HEK293 (cell line): Measurements from ENCODE around the gene HOXB9.

Experiments used
- CTCF ChIA-PET: fragments of 350-600 bp; formaldehyde crosslinking; extraction: SDS; loops from one replicate; lab custom pipeline; 2021; ENCODE audit warnings: antibody characterized with exemption; lab: Yijun Ruan, JAX
- POLR2A ChIA-PET: fragments of 300-600 bp; formaldehyde crosslinking; extraction: SDS; loops from one replicate; lab custom pipeline; 2020; ENCODE audit warnings: antibody characterized with exemption, inconsistent platforms; lab: Yijun Ruan, JAX
- H3K27ac ChIP-seq: fragments of 200-500 bp; sonication (Bioruptor generic); 2 replicates; pipeline ENCODE4 v1.5.1; 2014; ENCODE audit warnings: low read depth, low read length, control low read depth, inconsistent platforms; ENCODE audit errors: extremely low read depth
- H3K36me3 ChIP-seq, 2 experiments: fragments of 200-500 bp in 1 of 2; sonication (Bioruptor generic) in 1 of 2; 1 replicate in 1 of 2; 2 replicates in 1 of 2; pipeline ENCODE4 v1.5.1; 2014 to 2017; ENCODE audit warnings: inconsistent platforms in 2 of 2, low read length in 2 of 2; ENCODE audit not compliant: control insufficient read depth in 2 of 2, insufficient read depth in 1 of 2
- H3K4me1 ChIP-seq: fragments of 200-500 bp; sonication (Bioruptor generic); 2 replicates; pipeline ENCODE4 v1.5.1; 2014; ENCODE audit warnings: mild to moderate bottlenecking, low read length, inconsistent platforms; ENCODE audit not compliant: control insufficient read depth, insufficient read depth
- H3K4me3 ChIP-seq: 2 replicates; pipeline ENCODE4 v1.5.1; 2011; ENCODE audit warnings: low read depth, mild to moderate bottlenecking, control low read depth, low read length, moderate library complexity
- H3K9me3 ChIP-seq: fragments of 200-500 bp; sonication (Bioruptor generic); 2 replicates; pipeline ENCODE4 v1.5.1; 2014; ENCODE audit warnings: low read depth, low read length, inconsistent platforms; ENCODE audit not compliant: control insufficient read depth, insufficient read depth
- HOXD13 ChIP-seq: sonication (generic); formaldehyde crosslinking; IDR thresholded peaks from 2 replicates; pipeline ENCODE4 v1.8.0; 2022; ENCODE audit warnings: missing genetic modification reagents, borderline replicate concordance
- ZBTB48 ChIP-seq: fragments of 450-650 bp; formaldehyde crosslinking; IDR thresholded peaks from 2 replicates; pipeline ENCODE4 v1.5.1; 2016; ENCODE audit warnings: missing biosample characterization, missing genetic modification characterization
- ZNF16 ChIP-seq: fragments of 450-650 bp; formaldehyde crosslinking; IDR thresholded peaks from 2 replicates; pipeline ENCODE4 v1.5.1; 2016; ENCODE audit warnings: low read depth, missing biosample characterization, missing genetic modification characterization
- ZNF174 ChIP-seq: fragments of 450-650 bp; formaldehyde crosslinking; IDR thresholded peaks from 2 replicates; pipeline ENCODE4 v1.5.0; 2017; ENCODE audit warnings: missing biosample characterization, mild to moderate bottlenecking, missing genetic modification characterization
- ZNF214 ChIP-seq: fragments of 450-650 bp; formaldehyde crosslinking; IDR thresholded peaks from 2 replicates; pipeline ENCODE4 v1.5.1; 2017; ENCODE audit warnings: missing biosample characterization, mild to moderate bottlenecking, missing genetic modification characterization, borderline replicate concordance
- ZNF266 ChIP-seq: fragments of 450-650 bp; formaldehyde crosslinking; IDR thresholded peaks from 2 replicates; pipeline ENCODE4 v1.5.1; 2016; ENCODE audit warnings: missing biosample characterization, missing genetic modification characterization, low read depth
- ZNF311 ChIP-seq: fragments of 450-650 bp; formaldehyde crosslinking; IDR thresholded peaks from 2 replicates; pipeline ENCODE4 v1.5.1; 2017; ENCODE audit warnings: missing biosample characterization, missing genetic modification characterization, borderline replicate concordance
- ZNF423 ChIP-seq: fragments of 450-650 bp; formaldehyde crosslinking; IDR thresholded peaks from 2 replicates; pipeline ENCODE4 v1.5.1; 2016; ENCODE audit warnings: missing biosample characterization, missing genetic modification characterization
- ZNF433 ChIP-seq: fragments of 450-650 bp; formaldehyde crosslinking; IDR thresholded peaks from 2 replicates; pipeline ENCODE4 v1.5.1; 2016; ENCODE audit warnings: missing biosample characterization, missing genetic modification characterization, low read depth
- ZNF48 ChIP-seq: fragments of 450-650 bp; formaldehyde crosslinking; IDR thresholded peaks from 2 replicates; pipeline ENCODE4 v1.5.1; 2016; ENCODE audit warnings: missing biosample characterization, missing genetic modification characterization
- ZNF514 ChIP-seq: fragments of 450-650 bp; formaldehyde crosslinking; IDR thresholded peaks from 2 replicates; pipeline ENCODE4 v1.5.1; 2016; ENCODE audit warnings: missing biosample characterization, missing genetic modification characterization
- ZNF521 ChIP-seq: fragments of 450-650 bp; formaldehyde crosslinking; IDR thresholded peaks from 2 replicates; pipeline ENCODE4 v1.5.1; 2017; ENCODE audit warnings: missing biosample characterization, mild to moderate bottlenecking, missing genetic modification characterization
- ZNF561 ChIP-seq: fragments of 450-650 bp; IDR thresholded peaks from 2 replicates; pipeline ENCODE4 v1.5.1; 2018; ENCODE audit warnings: missing biosample characterization, missing genetic modification characterization, borderline replicate concordance
- ZNF677 ChIP-seq: fragments of 450-650 bp; IDR thresholded peaks from 2 replicates; pipeline ENCODE4 v1.5.0; 2018; ENCODE audit warnings: missing biosample characterization, mild to moderate bottlenecking, missing genetic modification characterization, moderate library complexity
- ZNF768 ChIP-seq: fragments of 450-650 bp; formaldehyde crosslinking; IDR thresholded peaks from 2 replicates; pipeline ENCODE4 v1.5.1; 2018; ENCODE audit warnings: missing biosample characterization, mild to moderate bottlenecking, missing genetic modification characterization
- ZNF777 ChIP-seq: fragments of 450-650 bp; formaldehyde crosslinking; IDR thresholded peaks from 2 replicates; pipeline ENCODE4 v1.5.1; 2017; ENCODE audit warnings: missing biosample characterization, missing genetic modification characterization, borderline replicate concordance
- ZSCAN30 ChIP-seq: fragments of 450-650 bp; IDR thresholded peaks from 2 replicates; pipeline ENCODE4 v1.5.1; 2018; ENCODE audit warnings: missing biosample characterization, mild to moderate bottlenecking, missing genetic modification characterization, moderate library complexity
- TF ChIP-seq, protein P1 (sequence below): fragments of 450-650 bp; formaldehyde crosslinking; IDR thresholded peaks from 2 replicates; pipeline ENCODE4 v1.5.1; 2016; ENCODE audit warnings: missing biosample characterization, missing genetic modification characterization
- TF ChIP-seq, protein P2 (sequence below): fragments of 450-650 bp; formaldehyde crosslinking; IDR thresholded peaks from 2 replicates; pipeline ENCODE4 v1.5.1; 2016; ENCODE audit warnings: missing biosample characterization, missing genetic modification characterization
- TF ChIP-seq, protein P3 (sequence below): fragments of 450-650 bp; formaldehyde crosslinking; IDR thresholded peaks from 2 replicates; pipeline ENCODE4 v1.5.1; 2016; ENCODE audit warnings: missing biosample characterization, missing genetic modification characterization
- TF ChIP-seq, protein P4 (sequence below): fragments of 450-650 bp; formaldehyde crosslinking; IDR thresholded peaks from 2 replicates; pipeline ENCODE4 v1.5.1; 2016; ENCODE audit warnings: missing biosample characterization, missing genetic modification characterization
- TF ChIP-seq, protein P5 (sequence below): fragments of 450-650 bp; formaldehyde crosslinking; IDR thresholded peaks from 2 replicates; pipeline ENCODE4 v1.5.1; 2016; ENCODE audit warnings: missing biosample characterization, missing genetic modification characterization

HOXB9 gene

DNA sequence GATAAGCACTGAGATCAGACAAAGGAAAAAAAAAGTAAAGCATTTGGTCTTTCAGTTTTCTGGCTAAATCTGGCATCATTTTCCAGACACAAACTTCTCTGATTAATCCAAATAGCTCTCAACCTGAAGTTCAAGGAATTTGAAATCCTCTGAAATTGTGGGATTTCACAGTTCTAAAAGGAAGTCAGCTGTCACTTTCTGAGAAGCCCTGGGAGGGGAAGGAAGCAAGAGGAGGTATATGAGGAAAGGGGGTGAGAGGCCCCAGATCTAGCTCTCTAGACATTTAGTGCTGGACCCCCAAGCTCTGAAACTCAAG is 17.5 kb upstream of the HOXB9 start (continued):
- TF ChIP-seq ZSCAN30 (tag by site-specific recombination), result no peak
- TF ChIP-seq ZNF174 (tag by site-specific recombination), result no peak
- TF ChIP-seq, protein P1, sequence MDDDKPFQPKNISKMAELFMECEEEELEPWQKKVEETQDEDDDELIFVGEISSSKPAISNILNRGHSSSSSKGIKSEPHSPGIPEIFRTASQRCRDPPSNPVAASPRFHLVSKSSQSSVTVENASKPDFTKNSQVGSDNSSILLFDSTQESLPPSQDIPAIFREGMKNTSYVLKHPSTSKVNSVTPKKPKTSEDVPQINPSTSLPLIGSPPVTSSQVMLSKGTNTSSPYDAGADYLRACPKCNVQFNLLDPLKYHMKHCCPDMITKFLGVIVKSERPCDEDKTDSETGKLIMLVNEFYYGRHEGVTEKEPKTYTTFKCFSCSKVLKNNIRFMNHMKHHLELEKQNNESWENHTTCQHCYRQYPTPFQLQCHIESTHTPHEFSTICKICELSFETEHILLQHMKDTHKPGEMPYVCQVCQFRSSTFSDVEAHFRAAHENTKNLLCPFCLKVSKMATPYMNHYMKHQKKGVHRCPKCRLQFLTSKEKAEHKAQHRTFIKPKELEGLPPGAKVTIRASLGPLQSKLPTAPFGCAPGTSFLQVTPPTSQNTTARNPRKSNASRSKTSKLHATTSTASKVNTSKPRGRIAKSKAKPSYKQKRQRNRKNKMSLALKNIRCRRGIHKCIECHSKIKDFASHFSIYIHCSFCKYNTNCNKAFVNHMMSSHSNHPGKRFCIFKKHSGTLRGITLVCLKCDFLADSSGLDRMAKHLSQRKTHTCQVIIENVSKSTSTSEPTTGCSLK (tag by site-specific recombination), result no peak

DNA sequence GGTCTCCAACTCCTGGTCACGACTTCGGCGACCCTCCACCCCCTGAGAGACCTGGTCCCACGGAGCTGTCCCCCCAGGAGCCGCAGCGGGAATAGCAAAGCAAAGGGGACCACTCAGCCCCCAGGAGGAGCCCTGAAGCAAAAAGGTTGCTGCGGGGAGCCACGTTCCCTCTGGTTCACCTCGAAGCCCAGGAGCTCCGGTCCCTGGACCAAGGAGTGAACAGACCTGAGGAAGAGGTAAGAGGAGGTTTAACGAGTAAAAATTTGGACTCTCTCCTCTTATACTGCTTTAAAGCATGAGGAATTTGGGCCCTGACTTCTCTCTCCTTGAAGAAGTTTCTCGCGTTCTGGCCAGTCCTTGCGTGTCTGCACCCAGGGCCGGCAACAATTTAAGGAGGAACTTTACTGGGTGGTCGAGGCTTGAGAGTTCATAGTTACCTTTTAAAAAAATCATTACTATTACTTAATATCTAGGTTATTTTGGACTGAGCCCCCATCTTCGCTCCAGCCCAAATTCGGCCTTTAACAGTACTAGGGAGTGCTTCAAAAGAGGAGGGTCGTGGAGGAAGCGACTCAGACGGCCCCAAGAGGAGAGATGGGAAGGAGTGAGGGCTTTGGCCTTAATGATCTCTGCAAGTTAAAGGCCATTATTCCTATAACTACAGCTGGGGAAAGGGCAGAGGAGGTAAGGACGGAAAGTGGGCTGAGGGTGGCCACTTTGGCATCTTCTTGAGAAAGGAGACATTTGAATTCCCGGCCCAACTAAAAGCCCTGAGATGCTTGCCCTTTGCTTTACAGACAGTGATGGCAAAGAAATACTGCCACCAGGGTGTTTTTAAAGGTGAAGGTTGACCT is 16.9 kb upstream of the HOXB9 start:
- no peak overlapping the region for H3K27ac ChIP-seq
- POLR2A ChIA-PET, result interaction anchor here (0.5 to 3.5 kb wide), 2 partner anchors 17 to 26 kb away, joined by 5 to 17 read pairs; partner anchors contain the start of gene HOXB9
- peak overlapping the region; percentile 12 for H3K4me3 ChIP-seq
- H3K9me3 ChIP-seq, result no peaks in the 10 kb centered on the region
- CTCF ChIA-PET, result interaction anchor here (0.5 to 0.8 kb wide), 4 partner anchors 9 to 380 kb away, joined by 3 read pairs; no protein-coding TSS in a partner anchor
- TF ChIP-seq ZNF433 (tag by site-specific recombination) (no peak), ZNF423 (tag by site-specific recombination) (no peak), ZNF561 (no peak), ZNF311 (tag by site-specific recombination) (no peak), ZNF214 (tag by site-specific recombination) (no peak), ZNF514 (tag by site-specific recombination) (no peak), ZNF48 (tag by site-specific recombination) (no peak), ZNF777 (tag by site-specific recombination) (no peak), ZNF677 (tag by site-specific recombination) (no peak), ZNF16 (tag by site-specific recombination) (no peak), ZNF521 (tag by site-specific recombination) (no peak), ZNF266 (tag by site-specific recombination) (no peak)
- TF ChIP-seq, protein P2, sequence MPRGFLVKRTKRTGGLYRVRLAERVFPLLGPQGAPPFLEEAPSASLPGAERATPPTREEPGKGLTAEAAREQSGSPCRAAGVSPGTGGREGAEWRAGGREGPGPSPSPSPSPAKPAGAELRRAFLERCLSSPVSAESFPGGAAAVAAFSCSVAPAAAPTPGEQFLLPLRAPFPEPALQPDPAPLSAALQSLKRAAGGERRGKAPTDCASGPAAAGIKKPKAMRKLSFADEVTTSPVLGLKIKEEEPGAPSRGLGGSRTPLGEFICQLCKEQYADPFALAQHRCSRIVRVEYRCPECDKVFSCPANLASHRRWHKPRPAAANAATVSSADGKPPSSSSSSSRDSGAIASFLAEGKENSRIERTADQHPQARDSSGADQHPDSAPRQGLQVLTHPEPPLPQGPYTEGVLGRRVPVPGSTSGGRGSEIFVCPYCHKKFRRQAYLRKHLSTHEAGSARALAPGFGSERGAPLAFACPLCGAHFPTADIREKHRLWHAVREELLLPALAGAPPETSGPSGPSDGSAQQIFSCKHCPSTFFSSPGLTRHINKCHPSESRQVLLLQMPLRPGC (tag by site-specific recombination), result no peak
- TF ChIP-seq, all 188 proteins: peak for 0
- Histone ChIP-seq H3K4me1 (peaks cover 6% of the 10 kb centered on the region), H3K36me3 (peaks cover 0 to 20% of the 10 kb centered on the region in 2 experiments; a peak in 1 of 3 replicates)

DNA sequence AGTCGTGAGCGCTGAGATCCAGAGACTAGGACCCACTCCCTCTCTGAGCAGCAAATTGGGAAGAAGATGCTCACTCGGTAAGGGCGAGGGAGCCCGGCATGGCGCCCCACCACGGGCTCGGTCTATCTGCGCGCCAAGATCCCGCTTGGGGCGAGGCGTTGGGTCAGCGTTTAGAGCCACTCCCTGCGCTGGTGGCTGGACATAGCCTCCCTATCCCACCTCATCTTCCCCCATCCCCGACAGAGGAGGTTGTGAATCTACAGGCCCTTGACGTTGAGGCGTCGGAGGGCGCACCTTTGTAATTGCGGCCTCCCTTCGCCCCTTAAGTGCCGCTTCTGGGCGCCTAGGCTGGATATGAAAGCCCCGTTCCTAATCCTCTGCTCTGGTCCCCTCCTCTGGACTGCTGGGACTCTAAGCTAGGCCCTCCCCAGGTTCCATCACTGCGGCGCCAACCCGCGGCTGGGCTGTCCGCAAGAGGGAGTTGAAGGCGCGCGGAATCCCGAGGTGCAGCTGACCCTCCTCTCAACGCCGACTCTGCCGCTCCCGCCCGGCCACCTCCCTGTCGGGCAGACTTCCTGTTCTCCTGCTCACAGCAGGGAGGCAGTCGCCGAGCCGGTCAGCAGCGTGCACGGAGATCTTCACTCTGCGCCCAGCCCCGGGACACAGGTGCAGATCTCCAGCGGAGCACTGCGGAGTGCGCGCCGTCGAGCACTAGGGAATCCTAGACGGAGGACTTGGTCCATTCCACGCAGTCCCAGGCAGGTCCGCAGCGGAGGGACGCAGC is 16.1 kb upstream of the HOXB9 start:
- H3K36me3 ChIP-seq, result peaks cover 0 to 21% of the 10 kb centered on the region in 2 experiments; a peak in 1 of 3 replicates
- ChIA-PET POLR2A (no interaction called here), CTCF (interaction anchor here (0.7 kb wide), 1 partner anchor 10 kb away, joined by 3 read pairs; no protein-coding TSS in a partner anchor)
- no peaks in the 10 kb centered on the region for H3K9me3 ChIP-seq
- H3K4me3 ChIP-seq, result peak overlapping the region; percentile 12
- no peak overlapping the region for H3K27ac ChIP-seq
- H3K4me1 ChIP-seq, result peaks cover 6% of the 10 kb centered on the region
- TF ChIP-seq, protein P3, sequence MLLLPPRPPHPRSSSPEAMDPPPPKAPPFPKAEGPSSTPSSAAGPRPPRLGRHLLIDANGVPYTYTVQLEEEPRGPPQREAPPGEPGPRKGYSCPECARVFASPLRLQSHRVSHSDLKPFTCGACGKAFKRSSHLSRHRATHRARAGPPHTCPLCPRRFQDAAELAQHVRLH (tag by site-specific recombination), result no peak
- TF ChIP-seq ZNF777 (tag by site-specific recombination) (no peak), ZNF768 (no peak), ZBTB48 (tag by site-specific recombination) (no peak), HOXD13 (CRISPR knock-in tag) (no peak)
- TF ChIP-seq, protein P4, sequence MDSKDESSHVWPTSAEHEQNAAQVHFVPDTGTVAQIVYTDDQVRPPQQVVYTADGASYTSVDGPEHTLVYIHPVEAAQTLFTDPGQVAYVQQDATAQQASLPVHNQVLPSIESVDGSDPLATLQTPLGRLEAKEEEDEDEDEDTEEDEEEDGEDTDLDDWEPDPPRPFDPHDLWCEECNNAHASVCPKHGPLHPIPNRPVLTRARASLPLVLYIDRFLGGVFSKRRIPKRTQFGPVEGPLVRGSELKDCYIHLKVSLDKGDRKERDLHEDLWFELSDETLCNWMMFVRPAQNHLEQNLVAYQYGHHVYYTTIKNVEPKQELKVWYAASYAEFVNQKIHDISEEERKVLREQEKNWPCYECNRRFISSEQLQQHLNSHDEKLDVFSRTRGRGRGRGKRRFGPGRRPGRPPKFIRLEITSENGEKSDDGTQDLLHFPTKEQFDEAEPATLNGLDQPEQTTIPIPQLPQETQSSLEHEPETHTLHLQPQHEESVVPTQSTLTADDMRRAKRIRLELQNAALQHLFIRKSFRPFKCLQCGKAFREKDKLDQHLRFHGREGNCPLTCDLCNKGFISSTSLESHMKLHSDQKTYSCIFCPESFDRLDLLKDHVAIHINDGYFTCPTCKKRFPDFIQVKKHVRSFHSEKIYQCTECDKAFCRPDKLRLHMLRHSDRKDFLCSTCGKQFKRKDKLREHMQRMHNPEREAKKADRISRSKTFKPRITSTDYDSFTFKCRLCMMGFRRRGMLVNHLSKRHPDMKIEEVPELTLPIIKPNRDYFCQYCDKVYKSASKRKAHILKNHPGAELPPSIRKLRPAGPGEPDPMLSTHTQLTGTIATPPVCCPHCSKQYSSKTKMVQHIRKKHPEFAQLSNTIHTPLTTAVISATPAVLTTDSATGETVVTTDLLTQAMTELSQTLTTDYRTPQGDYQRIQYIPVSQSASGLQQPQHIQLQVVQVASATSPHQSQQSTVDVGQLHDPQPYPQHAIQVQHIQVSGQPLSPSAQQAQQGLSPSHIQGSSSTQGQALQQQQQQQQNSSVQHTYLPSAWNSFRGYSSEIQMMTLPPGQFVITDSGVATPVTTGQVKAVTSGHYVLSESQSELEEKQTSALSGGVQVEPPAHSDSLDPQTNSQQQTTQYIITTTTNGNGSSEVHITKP (tag by site-specific recombination), result no peak
- TF ChIP-seq, protein P5, sequence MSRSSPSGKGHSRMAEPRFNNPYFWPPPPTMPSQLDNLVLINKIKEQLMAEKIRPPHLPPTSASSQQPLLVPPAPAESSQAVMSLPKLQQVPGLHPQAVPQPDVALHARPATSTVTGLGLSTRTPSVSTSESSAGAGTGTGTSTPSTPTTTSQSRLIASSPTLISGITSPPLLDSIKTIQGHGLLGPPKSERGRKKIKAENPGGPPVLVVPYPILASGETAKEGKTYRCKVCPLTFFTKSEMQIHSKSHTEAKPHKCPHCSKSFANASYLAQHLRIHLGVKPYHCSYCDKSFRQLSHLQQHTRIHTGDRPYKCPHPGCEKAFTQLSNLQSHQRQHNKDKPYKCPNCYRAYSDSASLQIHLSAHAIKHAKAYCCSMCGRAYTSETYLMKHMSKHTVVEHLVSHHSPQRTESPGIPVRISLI (tag by site-specific recombination), result no peak
